CD4-positive, alpha-beta memory T cell (primary cell): ENCODE measurements around the gene CALN1. TPM values are rescaled to one million over a fixed set of nuclear protein-coding genes. Genes with fewer than 3 reads are reported as not detected.

Experiments
- CTCF ChIA-PET: fragments of 350-600 bp; sonication (Branson Sonifier 250); formaldehyde crosslinking; loops from one replicate; lab custom pipeline; 2021; ENCODE audit warnings: inconsistent platforms; ENCODE audit not compliant: partially characterized antibody; lab: Charles Lee
- POLR2A ChIA-PET: fragments of 350-600 bp; sonication (Branson Sonifier 250); formaldehyde crosslinking; loops from one replicate; lab custom pipeline; 2021; ENCODE audit not compliant: partially characterized antibody; lab: Charles Lee
- DNase-seq, 5 donors: peaks; one replicate each; pipeline versions ENCODE4 v3.0.0 to v3.0.0-alpha.2; 2020 to 2022; ENCODE audit warnings: mixed read lengths in 1 of 5
- H3K27ac ChIP-seq: one replicate; pipeline ENCODE4 v1.7.0; 2013; ENCODE audit warnings: low read depth, low read length
- H3K27me3 ChIP-seq: 2 replicates; pipeline ENCODE4 v1.7.0; 2013; ENCODE audit warnings: mild to moderate bottlenecking, low read length, moderate library complexity; ENCODE audit not compliant: insufficient read depth
- H3K36me3 ChIP-seq: 2 replicates; pipeline ENCODE4 v1.7.0; 2013; ENCODE audit warnings: mild to moderate bottlenecking, low read length, moderate library complexity; ENCODE audit not compliant: insufficient read depth
- H3K4me1 ChIP-seq: 2 replicates; pipeline ENCODE4 v1.7.0; 2013; ENCODE audit warnings: mild to moderate bottlenecking, low read length, moderate library complexity; ENCODE audit not compliant: insufficient read depth
- H3K4me3 ChIP-seq, 2 donors: one replicate each; pipeline ENCODE4 v1.7.0; 2013; ENCODE audit warnings: low read length in 2 of 2, mild to moderate bottlenecking in 1 of 2
- H3K9me3 ChIP-seq, 2 donors: one replicate each; pipeline ENCODE4 v1.7.0; 2013; ENCODE audit warnings: low read length in 2 of 2, control low read depth in 1 of 2; ENCODE audit not compliant: control insufficient read depth in 1 of 2
- H3K27ac Mint-ChIP-seq, 7 donors: one replicate each; pipeline ENCODE4 v1.8.0; 2020 to 2021; ENCODE audit warnings: mixed read lengths in 7 of 7, mild to moderate bottlenecking in 6 of 7, inconsistent platforms in 3 of 7, moderate library complexity in 3 of 7
- H3K27me3 Mint-ChIP-seq, 2 donors: one replicate each; pipeline ENCODE4 v1.8.0; 2020 to 2021; ENCODE audit warnings: mixed read lengths in 2 of 2
- H3K36me3 Mint-ChIP-seq, 2 donors: one replicate each; pipeline ENCODE4 v1.8.0; 2020 to 2021; ENCODE audit warnings: mixed read lengths in 2 of 2, inconsistent platforms in 1 of 2, mild to moderate bottlenecking in 1 of 2
- H3K4me1 Mint-ChIP-seq, 4 donors: one replicate each; pipeline ENCODE4 v1.8.0; 2020 to 2021; ENCODE audit warnings: mixed read lengths in 4 of 4, mild to moderate bottlenecking in 1 of 4
- H3K4me3 Mint-ChIP-seq, 8 donors: one replicate each; pipeline ENCODE4 v1.8.0; 2020 to 2021; ENCODE audit warnings: mixed read lengths in 8 of 8, mild to moderate bottlenecking in 7 of 8, moderate library complexity in 6 of 8, inconsistent platforms in 3 of 8
- H3K9me3 Mint-ChIP-seq, 8 donors: one replicate each; pipeline ENCODE4 v1.8.0; 2020 to 2021; ENCODE audit warnings: mixed read lengths in 8 of 8, mild to moderate bottlenecking in 5 of 8, inconsistent platforms in 3 of 8, moderate library complexity in 1 of 8
- intact Hi-C: fragments of 100-400 bp; cut with micrococcal nuclease; formaldehyde crosslinking; loops from one replicate; pipeline ENCODE4 v1.15.1; 2023
- polyA plus RNA-seq, 2 donors: library from polyadenylated mRNA; unstranded; fragments of 300-500 nt; fragmentation: Illumina TruSeq; gene quantifications; one replicate each; pipeline ENCODE4 v1.2.3, GENCODE V29; 2021
- total RNA-seq, 2 experiments: library from RNA; stranded (reverse); gene quantifications; one replicate each; pipeline ENCODE4 v1.2.3, GENCODE V29; 2021

Gene CALN1
- total and polyA plus RNA-seq, 4 experiments from 2014 or later = not detected

- H3K4me1 ChIP-seq = no peaks in the 10 kb centered on the region
- H3K27ac Mint-ChIP-seq = peak overlapping the region in 1 of 7 donors; percentile 35
- H3K27ac ChIP-seq = no peak overlapping the region
- H3K36me3 ChIP-seq = no peaks in the 10 kb centered on the region
- H3K4me3 Mint-ChIP-seq = no peak overlapping the region
- intact Hi-C loops = no loop called here
- ChIA-PET POLR2A (no interaction called here), CTCF (interaction anchor here (0.6 kb wide), 1 partner anchor 38 kb away, joined by 3 read pairs; no protein-coding TSS in a partner anchor)
- H3K4me1 Mint-ChIP-seq = no peaks in the 10 kb centered on the region
- no peak overlapping the region for H3K4me3 ChIP-seq
- no peaks in the 10 kb centered on the region for H3K36me3 Mint-ChIP-seq
- peaks cover 3 to 18% (median 7%) of the 10 kb centered on the region in 8 donors for H3K9me3 Mint-ChIP-seq
- no peaks in the 10 kb centered on the region for H3K9me3 ChIP-seq
- no peaks in the 10 kb centered on the region for H3K27me3 Mint-ChIP-seq
- DNase-seq = no peak
- no peaks in the 10 kb centered on the region for H3K27me3 ChIP-seq
These were observed 616.7 kb downstream of the CALN1 start for GRCh38 chr7:71795410-71795809.

- ChIA-PET CTCF (no interaction called here), POLR2A (no interaction called here)
- H3K27me3 Mint-ChIP-seq = no peaks in the 10 kb centered on the region
- DNase-seq = no peak
- no peak overlapping the region for H3K4me3 Mint-ChIP-seq
- no peaks in the 10 kb centered on the region for H3K27me3 ChIP-seq
- H3K4me1 ChIP-seq = no peaks in the 10 kb centered on the region
- H3K27ac Mint-ChIP-seq = no peak overlapping the region
- no peak overlapping the region for H3K4me3 ChIP-seq
- peaks cover 4 to 19% (median 8%) of the 10 kb centered on the region in 8 donors for H3K9me3 Mint-ChIP-seq
- no peaks in the 10 kb centered on the region for H3K9me3 ChIP-seq
- no peaks in the 10 kb centered on the region for H3K36me3 Mint-ChIP-seq
- no peaks in the 10 kb centered on the region for H3K4me1 Mint-ChIP-seq
- intact Hi-C loops = no loop called here
- H3K36me3 ChIP-seq = no peaks in the 10 kb centered on the region
- H3K27ac ChIP-seq = no peak overlapping the region
These were observed 618.9 kb downstream of the CALN1 start for GRCh38 chr7:71793251-71793650.

GRCh38 chr7:71787513-71787912 lies 624.6 kb downstream of the CALN1 start:
- Mint-ChIP-seq H3K4me3 (no peak overlapping the region), H3K9me3 (peaks cover 5 to 53% (median 25%) of the 10 kb centered on the region in 8 donors), H3K36me3 (no peaks in the 10 kb centered on the region), H3K27ac (no peak overlapping the region), H3K4me1 (no peaks in the 10 kb centered on the region), H3K27me3 (no peaks in the 10 kb centered on the region)
- Histone ChIP-seq H3K27ac (no peak overlapping the region), H3K36me3 (no peaks in the 10 kb centered on the region), H3K9me3 (no peaks in the 10 kb centered on the region), H3K27me3 (no peaks in the 10 kb centered on the region), H3K4me1 (no peaks in the 10 kb centered on the region), H3K4me3 (no peak overlapping the region)
- ChIA-PET POLR2A (no interaction called here), CTCF (no interaction called here)
- no peak for DNase-seq
- intact Hi-C loops = no loop called here

- no peaks in the 10 kb centered on the region for H3K36me3 ChIP-seq
- Mint-ChIP-seq H3K4me3 (no peak overlapping the region), H3K27me3 (no peaks in the 10 kb centered on the region), H3K27ac (no peak overlapping the region), H3K36me3 (no peaks in the 10 kb centered on the region), H3K9me3 (peaks cover 2 to 48% (median 22%) of the 10 kb centered on the region in 8 donors), H3K4me1 (no peaks in the 10 kb centered on the region)
- no peaks in the 10 kb centered on the region for H3K9me3 ChIP-seq
- no peaks in the 10 kb centered on the region for H3K4me1 ChIP-seq
- CTCF ChIA-PET = no interaction called here
- no peaks in the 10 kb centered on the region for H3K27me3 ChIP-seq
- no peak overlapping the region for H3K4me3 ChIP-seq
- no peak for DNase-seq
- POLR2A ChIA-PET = no interaction called here
- H3K27ac ChIP-seq = no peak overlapping the region
- intact Hi-C loops = no loop called here
These were observed 626.9 kb downstream of the CALN1 start for GRCh38 chr7:71785216-71785615.

GRCh38 chr7:71784781-71785180 lies 627.4 kb downstream of the CALN1 start:
- Mint-ChIP-seq H3K27ac (no peak overlapping the region), H3K36me3 (no peaks in the 10 kb centered on the region), H3K9me3 (peaks cover 2 to 45% (median 21%) of the 10 kb centered on the region in 8 donors), H3K4me3 (no peak overlapping the region), H3K27me3 (no peaks in the 10 kb centered on the region), H3K4me1 (no peaks in the 10 kb centered on the region)
- CTCF ChIA-PET = no interaction called here
- POLR2A ChIA-PET = no interaction called here
- H3K36me3 ChIP-seq = no peaks in the 10 kb centered on the region
- intact Hi-C loops = no loop called here
- no peak overlapping the region for H3K4me3 ChIP-seq
- DNase-seq = peak in 1 of 5 donors; percentile 34
- H3K27me3 ChIP-seq = no peaks in the 10 kb centered on the region
- no peaks in the 10 kb centered on the region for H3K4me1 ChIP-seq
- no peak overlapping the region for H3K27ac ChIP-seq
- no peaks in the 10 kb centered on the region for H3K9me3 ChIP-seq

- Mint-ChIP-seq H3K9me3 (peaks cover 2 to 41% (median 21%) of the 10 kb centered on the region in 8 donors), H3K4me1 (no peaks in the 10 kb centered on the region), H3K27me3 (no peaks in the 10 kb centered on the region), H3K27ac (no peak overlapping the region), H3K4me3 (no peak overlapping the region), H3K36me3 (no peaks in the 10 kb centered on the region)
- ChIA-PET CTCF (no interaction called here), POLR2A (no interaction called here)
- H3K4me1 ChIP-seq = no peaks in the 10 kb centered on the region
- intact Hi-C loops = no loop called here
- DNase-seq = no peak
- no peak overlapping the region for H3K4me3 ChIP-seq
- H3K27me3 ChIP-seq = no peaks in the 10 kb centered on the region
- H3K27ac ChIP-seq = no peak overlapping the region
- no peaks in the 10 kb centered on the region for H3K36me3 ChIP-seq
- no peaks in the 10 kb centered on the region for H3K9me3 ChIP-seq
These were observed 628.0 kb downstream of the CALN1 start for GRCh38 chr7:71784180-71784579.

- Mint-ChIP-seq H3K27ac (no peak overlapping the region), H3K4me1 (no peaks in the 10 kb centered on the region), H3K9me3 (peaks cover 2 to 41% (median 21%) of the 10 kb centered on the region in 8 donors), H3K27me3 (no peaks in the 10 kb centered on the region), H3K36me3 (no peaks in the 10 kb centered on the region), H3K4me3 (no peak overlapping the region)
- no peak for DNase-seq
- intact Hi-C loops = no loop called here
- Histone ChIP-seq H3K27me3 (no peaks in the 10 kb centered on the region), H3K9me3 (no peaks in the 10 kb centered on the region), H3K4me1 (no peaks in the 10 kb centered on the region), H3K4me3 (no peak overlapping the region), H3K27ac (no peak overlapping the region), H3K36me3 (no peaks in the 10 kb centered on the region)
- POLR2A ChIA-PET = no interaction called here
- CTCF ChIA-PET = no interaction called here
These were observed 628.4 kb downstream of the CALN1 start for GRCh38 chr7:71783779-71784178.

- intact Hi-C loops = no loop called here
- H3K4me1 ChIP-seq = no peaks in the 10 kb centered on the region
- no peaks in the 10 kb centered on the region for H3K27me3 ChIP-seq
- no peak for DNase-seq
- CTCF ChIA-PET = no interaction called here
- H3K27ac ChIP-seq = no peak overlapping the region
- POLR2A ChIA-PET = no interaction called here
- Mint-ChIP-seq H3K4me3 (no peak overlapping the region), H3K27me3 (no peaks in the 10 kb centered on the region), H3K9me3 (peaks cover 2 to 32% (median 13%) of the 10 kb centered on the region in 8 donors), H3K36me3 (no peaks in the 10 kb centered on the region), H3K4me1 (no peaks in the 10 kb centered on the region), H3K27ac (no peak overlapping the region)
- no peaks in the 10 kb centered on the region for H3K36me3 ChIP-seq
- H3K4me3 ChIP-seq = no peak overlapping the region
- no peaks in the 10 kb centered on the region for H3K9me3 ChIP-seq
These were observed 630.1 kb downstream of the CALN1 start for GRCh38 chr7:71782051-71782450.
